ENCODE results near the gene CHD9.

GRCh38 chr16:53040788-53041187 is 14.0 kb upstream of the CHD9 start:
- TF ChIP-seq TAF1 (IDR thresholded peaks at IDR 0.05; ENCODE audit: borderline replicate concordance, insufficient read depth, low read length): no peak
- TF ChIP-seq REST (IDR thresholded peaks at IDR 0.05; ENCODE audit: insufficient read depth in 1 of 2, low read depth in 2 of 2, low read length in 2 of 2): no peak
- no peak for TF ChIP-seq POLR2AphosphoS5 (IDR thresholded peaks at IDR 0.05; ENCODE audit: low read depth, low read length)

Measured in PFSK-1 (cell line).